HG02885 (cell line): ENCODE data around the gene HEPHL1.

Source experiments
- ATAC-seq: cut with Tn5 transposase; IDR thresholded peaks from one replicate; pipeline ENCODE4 v1.9.1; 2021; ENCODE audit warnings: mild to moderate bottlenecking; ENCODE audit not compliant: unreplicated experiment, poor library complexity

HEPHL1 gene

GRCh38 chr11:94127638-94128037, 106.5 kb downstream of the HEPHL1 start:
- ATAC-seq, result no peak

- peak; percentile 27 for ATAC-seq
Observed at GRCh38 chr11:94128291-94128745, 107.2 kb downstream of the HEPHL1 start.

GRCh38 chr11:94128746-94129511, 107.8 kb downstream of the HEPHL1 start, which contains the start of gene PANX1:
Gene PANX1, plus strand, starts transcription at chr11:94128841. Its CDS starts 472 bp downstream, at chr11:94129313.
- ATAC-seq, result peak; percentile 86

GRCh38 chr11:94129512-94130297, 108.6 kb downstream of the HEPHL1 start:
- no peak for ATAC-seq

GRCh38 chr11:94130298-94131046, 109.3 kb downstream of the HEPHL1 start:
- no peak for ATAC-seq

- no peak for ATAC-seq
Observed at GRCh38 chr11:94131047-94131717, 110.0 kb downstream of the HEPHL1 start.

- no peak for ATAC-seq
Observed at GRCh38 chr11:94131718-94132115, 110.6 kb downstream of the HEPHL1 start.

GRCh38 chr11:94132152-94132558, 111.0 kb downstream of the HEPHL1 start:
- no peak for ATAC-seq

- no peak for ATAC-seq
Observed at GRCh38 chr11:94132823-94133408, 111.8 kb downstream of the HEPHL1 start.

GRCh38 chr11:94133752-94134151, 112.6 kb downstream of the HEPHL1 start:
- ATAC-seq, result no peak

GRCh38 chr11:94134651-94135512, 113.7 kb downstream of the HEPHL1 start:
- peak; percentile 63 for ATAC-seq

GRCh38 chr11:94139416-94139815, 118.3 kb downstream of the HEPHL1 start:
- no peak for ATAC-seq

- no peak for ATAC-seq
Observed at GRCh38 chr11:94140154-94140655, 119.1 kb downstream of the HEPHL1 start.

GRCh38 chr11:94141511-94142307, 120.6 kb downstream of the HEPHL1 start:
- no peak for ATAC-seq

- no peak for ATAC-seq
Observed at GRCh38 chr11:94142308-94143281, 121.4 kb downstream of the HEPHL1 start.

- no peak for ATAC-seq
Observed at GRCh38 chr11:94144216-94144615, 123.1 kb downstream of the HEPHL1 start.

- no peak for ATAC-seq
Observed at GRCh38 chr11:94144664-94145063, 123.5 kb downstream of the HEPHL1 start.
